ENCODE data around the gene RPL22. TPM values are rescaled to one million over a fixed set of nuclear protein-coding genes. Genes with fewer than 3 reads are reported as not detected.

Gene RPL22
- total RNA-seq, 1 donor: 93.0 TPM

DNA sequence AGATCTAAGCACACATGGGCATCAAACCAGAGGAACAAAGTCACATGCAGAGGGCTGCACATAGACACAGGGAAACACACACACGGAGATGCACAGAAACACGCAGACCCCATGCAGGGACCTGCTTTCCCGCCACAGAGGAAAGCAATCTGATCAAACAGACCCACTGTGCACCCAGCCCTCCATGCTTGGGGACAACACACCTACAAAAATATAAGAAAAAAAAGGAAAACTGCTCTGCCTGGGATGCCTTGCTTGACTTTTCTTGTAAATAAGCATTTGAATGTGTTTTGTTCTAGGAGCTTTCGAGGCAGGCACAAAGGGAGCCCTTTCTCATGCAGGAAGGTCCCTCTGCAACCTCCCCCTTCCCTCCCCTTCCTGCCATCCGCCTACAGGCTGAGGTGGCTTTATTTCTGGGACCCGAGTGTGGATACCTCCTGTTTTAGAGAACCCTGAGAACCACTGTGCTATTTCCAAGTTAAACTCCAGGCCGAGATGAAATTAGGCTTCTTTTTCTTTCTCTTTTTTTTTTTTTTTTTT lies 39.9 kb upstream of the RPL22 start:
- H3K4me2 ChIP-seq (ENCODE audit: insufficient read depth, low read length): no peak overlapping the region

DNA sequence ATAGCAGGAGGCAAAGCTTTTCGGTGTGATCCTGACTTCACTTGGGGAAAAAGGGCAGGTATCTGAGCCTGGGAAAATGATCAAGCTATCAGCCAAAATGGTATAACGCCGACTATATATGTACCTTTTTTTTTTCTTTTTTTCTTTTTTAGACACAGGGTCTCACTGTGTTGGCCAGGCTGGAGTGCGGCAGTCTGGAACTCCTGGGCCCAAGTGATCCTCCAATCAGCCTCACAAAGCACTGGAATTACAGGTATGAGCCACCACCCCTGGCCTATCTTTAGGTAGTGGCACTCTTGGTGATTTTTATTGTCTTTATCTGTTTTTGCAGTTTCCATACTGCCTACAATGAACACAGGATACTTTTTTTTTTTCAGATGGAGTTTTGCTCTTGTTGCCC lies 37.7 kb upstream of the RPL22 start:
- Histone ChIP-seq H3K4me1 (ENCODE audit: insufficient read depth, low read length) (peaks cover 12% of the 10 kb centered on the region), H4K20me1 (ENCODE audit: insufficient read depth, low read length) (peaks cover 3% of the 10 kb centered on the region), H3K4me2 (ENCODE audit: insufficient read depth, low read length) (no peak overlapping the region), H3K27ac (ENCODE audit: low read depth, low read length) (no peak overlapping the region), H3K36me3 (ENCODE audit: insufficient read depth, low read length) (peaks cover 14% of the 10 kb centered on the region), H2AFZ (ENCODE audit: low read length) (no peak overlapping the region), H3K79me2 (ENCODE audit: insufficient read depth, low read length) (peaks cover 23% of the 10 kb centered on the region), H3K4me3 (ENCODE audit: insufficient read depth, low read length) (no peak overlapping the region), H3K27me3 (ENCODE audit: insufficient read depth, low read length) (peaks cover 34% of the 10 kb centered on the region), H3K9me3 (ENCODE audit: low read depth, low read length) (no peaks in the 10 kb centered on the region)
- TF ChIP-seq, protein P1, sequence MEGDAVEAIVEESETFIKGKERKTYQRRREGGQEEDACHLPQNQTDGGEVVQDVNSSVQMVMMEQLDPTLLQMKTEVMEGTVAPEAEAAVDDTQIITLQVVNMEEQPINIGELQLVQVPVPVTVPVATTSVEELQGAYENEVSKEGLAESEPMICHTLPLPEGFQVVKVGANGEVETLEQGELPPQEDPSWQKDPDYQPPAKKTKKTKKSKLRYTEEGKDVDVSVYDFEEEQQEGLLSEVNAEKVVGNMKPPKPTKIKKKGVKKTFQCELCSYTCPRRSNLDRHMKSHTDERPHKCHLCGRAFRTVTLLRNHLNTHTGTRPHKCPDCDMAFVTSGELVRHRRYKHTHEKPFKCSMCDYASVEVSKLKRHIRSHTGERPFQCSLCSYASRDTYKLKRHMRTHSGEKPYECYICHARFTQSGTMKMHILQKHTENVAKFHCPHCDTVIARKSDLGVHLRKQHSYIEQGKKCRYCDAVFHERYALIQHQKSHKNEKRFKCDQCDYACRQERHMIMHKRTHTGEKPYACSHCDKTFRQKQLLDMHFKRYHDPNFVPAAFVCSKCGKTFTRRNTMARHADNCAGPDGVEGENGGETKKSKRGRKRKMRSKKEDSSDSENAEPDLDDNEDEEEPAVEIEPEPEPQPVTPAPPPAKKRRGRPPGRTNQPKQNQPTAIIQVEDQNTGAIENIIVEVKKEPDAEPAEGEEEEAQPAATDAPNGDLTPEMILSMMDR (IDR thresholded peaks at IDR 0.05; ENCODE audit: extremely low read depth, low read depth, low read length): no peak
- no peak for DNase-seq (ENCODE audit: insufficient read length, low spot score, missing footprints)

More for the DNA sequence above, 39.9 kb upstream of the RPL22 start:
- Histone ChIP-seq H2AFZ (ENCODE audit: low read length) (no peak overlapping the region), H3K4me3 (ENCODE audit: insufficient read depth, low read length) (no peak overlapping the region), H3K36me3 (ENCODE audit: insufficient read depth, low read length) (no peaks in the 10 kb centered on the region), H4K20me1 (ENCODE audit: insufficient read depth, low read length) (peaks cover 2% of the 10 kb centered on the region), H3K27ac (ENCODE audit: low read depth, low read length) (no peak overlapping the region), H3K9me3 (ENCODE audit: low read depth, low read length) (no peaks in the 10 kb centered on the region), H3K4me1 (ENCODE audit: insufficient read depth, low read length) (peaks cover 10% of the 10 kb centered on the region), H3K79me2 (ENCODE audit: insufficient read depth, low read length) (peaks cover 14% of the 10 kb centered on the region), H3K27me3 (ENCODE audit: insufficient read depth, low read length) (peaks cover 52% of the 10 kb centered on the region)
- peak; percentile 47 for DNase-seq (ENCODE audit: insufficient read length, low spot score, missing footprints)
- TF ChIP-seq, protein P1 (IDR thresholded peaks at IDR 0.05; ENCODE audit: extremely low read depth, low read depth, low read length): no peak

DNA sequence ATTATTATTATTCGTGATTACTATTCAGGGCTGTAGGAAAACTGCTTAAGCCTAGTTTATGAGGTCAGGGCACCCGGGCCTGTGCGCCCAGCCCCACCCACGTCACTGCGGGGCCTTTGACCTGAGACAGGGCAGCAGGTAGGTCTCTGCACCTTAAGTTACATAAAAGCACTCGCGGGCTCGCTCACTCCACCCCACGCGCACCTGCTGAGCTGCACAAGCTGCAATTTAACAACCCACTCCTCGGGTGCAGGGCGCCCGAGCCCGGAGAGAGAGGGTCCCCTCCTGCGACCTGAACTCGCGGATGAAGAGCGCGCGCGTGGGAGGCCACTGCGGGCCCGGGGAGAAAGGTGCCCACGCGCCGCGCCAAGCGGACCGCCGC lies 35.9 kb upstream of the RPL22 start:
- TF ChIP-seq, protein P1 (IDR thresholded peaks at IDR 0.05; ENCODE audit: extremely low read depth, low read depth, low read length): no peak
- Histone ChIP-seq H3K36me3 (ENCODE audit: insufficient read depth, low read length) (peaks cover 29% of the 10 kb centered on the region), H2AFZ (ENCODE audit: low read length) (peak overlapping the region; percentile 57)

DNA sequence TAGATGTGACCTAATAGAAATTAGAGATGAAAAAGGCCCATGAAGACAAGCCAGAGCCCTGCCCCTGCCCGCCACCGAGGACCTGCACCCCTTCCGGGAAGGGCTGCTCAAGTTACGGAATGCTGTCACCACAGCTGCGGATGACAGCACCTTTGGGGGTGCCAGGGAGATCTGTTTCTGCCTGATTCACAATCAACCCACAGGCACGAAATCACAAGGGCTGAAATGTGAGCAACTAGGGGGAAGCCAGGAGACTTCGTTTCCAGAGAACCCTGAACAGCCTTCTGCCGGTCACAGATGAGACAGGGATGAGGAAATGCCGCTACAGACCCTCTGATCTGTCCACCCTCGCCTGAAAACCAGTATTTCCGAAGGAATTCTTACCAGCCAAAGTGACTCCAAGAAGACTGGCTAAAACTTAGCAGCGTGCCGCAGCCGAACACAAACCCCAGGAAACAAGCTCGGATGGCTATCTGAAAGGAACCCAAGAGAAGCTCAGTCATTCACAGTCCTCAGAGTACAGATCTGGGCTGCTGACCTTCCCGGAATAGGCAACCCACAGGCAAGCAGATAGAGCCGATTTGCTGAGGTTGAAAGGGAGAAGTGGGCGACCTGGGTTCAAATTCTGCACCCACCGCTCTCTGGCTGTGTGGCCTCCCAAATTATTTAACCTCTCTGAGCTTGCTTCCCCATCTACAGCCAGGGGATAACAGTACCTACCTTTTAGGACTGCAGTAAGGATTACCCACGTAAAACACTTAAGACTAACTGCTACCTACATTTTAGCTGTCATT lies 35.3 kb upstream of the RPL22 start:
- Histone ChIP-seq H3K9me3 (ENCODE audit: low read depth, low read length) (no peaks in the 10 kb centered on the region), H3K36me3 (ENCODE audit: insufficient read depth, low read length) (peaks cover 33% of the 10 kb centered on the region), H3K4me3 (ENCODE audit: insufficient read depth, low read length) (peak overlapping the region; percentile 86), H4K20me1 (ENCODE audit: insufficient read depth, low read length) (peaks cover 3% of the 10 kb centered on the region), H3K27me3 (ENCODE audit: insufficient read depth, low read length) (peaks cover 11% of the 10 kb centered on the region), H3K79me2 (ENCODE audit: insufficient read depth, low read length) (peaks cover 23% of the 10 kb centered on the region), H3K4me2 (ENCODE audit: insufficient read depth, low read length) (peak overlapping the region; percentile 97), H3K27ac (ENCODE audit: low read depth, low read length) (peak overlapping the region; percentile 75), H3K4me1 (ENCODE audit: insufficient read depth, low read length) (peaks cover 12% of the 10 kb centered on the region), H2AFZ (ENCODE audit: low read length) (peak overlapping the region; percentile 57)
- TF ChIP-seq, protein P1 (IDR thresholded peaks at IDR 0.05; ENCODE audit: extremely low read depth, low read depth, low read length): no peak
- peak; percentile 89 for DNase-seq (ENCODE audit: insufficient read length, low spot score, missing footprints)

More for the DNA sequence above, 35.9 kb upstream of the RPL22 start:
- Histone ChIP-seq H4K20me1 (ENCODE audit: insufficient read depth, low read length) (peaks cover 3% of the 10 kb centered on the region), H3K79me2 (ENCODE audit: insufficient read depth, low read length) (peaks cover 23% of the 10 kb centered on the region), H3K4me1 (ENCODE audit: insufficient read depth, low read length) (peaks cover 12% of the 10 kb centered on the region), H3K4me2 (ENCODE audit: insufficient read depth, low read length) (peak overlapping the region; percentile 97), H3K4me3 (ENCODE audit: insufficient read depth, low read length) (peak overlapping the region; percentile 86), H3K27ac (ENCODE audit: low read depth, low read length) (peak overlapping the region; percentile 75), H3K27me3 (ENCODE audit: insufficient read depth, low read length) (peaks cover 16% of the 10 kb centered on the region), H3K9me3 (ENCODE audit: low read depth, low read length) (no peaks in the 10 kb centered on the region)
- no peak for DNase-seq (ENCODE audit: insufficient read length, low spot score, missing footprints)
